Fibroblast of skin of back (primary cell): ENCODE measurements around the gene PRR12.

Experiments
- DNase-seq: peaks from one replicate; pipeline ENCODE4 v3.0.0-alpha.2; 2013

Gene PRR12

GRCh38 chr19:49566302-49566701, 24.7 kb upstream of the PRR12 start:
- no peak for DNase-seq

- no peak for DNase-seq
Measured at GRCh38 chr19:49567861-49568441, 23.0 kb upstream of the PRR12 start.

- peak; percentile 82 for DNase-seq
Measured at GRCh38 chr19:49570138-49570856, 20.7 kb upstream of the PRR12 start.

GRCh38 chr19:49570997-49571676, 19.8 kb upstream of the PRR12 start:
- peak; percentile 28 for DNase-seq

GRCh38 chr19:49573009-49573408, 18.0 kb upstream of the PRR12 start:
- DNase-seq: no peak

GRCh38 chr19:49573425-49573824, 17.6 kb upstream of the PRR12 start:
- DNase-seq: no peak

- no peak for DNase-seq
Measured at GRCh38 chr19:49574206-49574755, 16.7 kb upstream of the PRR12 start.

- no peak for DNase-seq
Measured at GRCh38 chr19:49579193-49579592, 11.8 kb upstream of the PRR12 start.

- no peak for DNase-seq
Measured at GRCh38 chr19:49579947-49580263, 11.1 kb upstream of the PRR12 start.

- peak; percentile 96 for DNase-seq
Measured at GRCh38 chr19:49580264-49581006, 10.5 kb upstream of the PRR12 start, which contains the start of gene NOSIP. Gene NOSIP (minus strand): TSS chr19:49580556. CDS start chr19:49560691, 19,865 bp downstream.

- no peak for DNase-seq
Measured at GRCh38 chr19:49581007-49581508, 9.9 kb upstream of the PRR12 start, which contains the start of gene PRRG2. Gene PRRG2 (plus strand): TSS chr19:49581316. CDS start chr19:49583220, 1,904 bp downstream.

- DNase-seq: no peak
Measured at GRCh38 chr19:49583239-49583638, 7.7 kb upstream of the PRR12 start.

GRCh38 chr19:49585023-49585422, 6.0 kb upstream of the PRR12 start:
- DNase-seq: no peak

GRCh38 chr19:49587227-49587626, 3.8 kb upstream of the PRR12 start:
- DNase-seq: no peak

GRCh38 chr19:49588365-49589122, 2.4 kb upstream of the PRR12 start:
- DNase-seq: no peak

- no peak for DNase-seq
Measured at GRCh38 chr19:49589502-49589905, 1.5 kb upstream of the PRR12 start.

GRCh38 chr19:49590071-49590970, 661 bp upstream of the PRR12 start:
- peak; percentile 98 for DNase-seq

GRCh38 chr19:49591731-49592485, 926 bp downstream of the PRR12 start:
- peak; percentile 46 for DNase-seq

GRCh38 chr19:49592486-49593232, 1.7 kb downstream of the PRR12 start:
- peak; percentile 16 for DNase-seq
